HG02571 (cell line): Measurements from ENCODE around the gene ACE.

Experiments
- ATAC-seq: cut with Tn5 transposase; IDR thresholded peaks from one replicate; pipeline ENCODE4 v1.9.1; 2021; ENCODE audit warnings: mild to moderate bottlenecking, moderate library complexity; ENCODE audit not compliant: unreplicated experiment

ACE gene

DNA sequence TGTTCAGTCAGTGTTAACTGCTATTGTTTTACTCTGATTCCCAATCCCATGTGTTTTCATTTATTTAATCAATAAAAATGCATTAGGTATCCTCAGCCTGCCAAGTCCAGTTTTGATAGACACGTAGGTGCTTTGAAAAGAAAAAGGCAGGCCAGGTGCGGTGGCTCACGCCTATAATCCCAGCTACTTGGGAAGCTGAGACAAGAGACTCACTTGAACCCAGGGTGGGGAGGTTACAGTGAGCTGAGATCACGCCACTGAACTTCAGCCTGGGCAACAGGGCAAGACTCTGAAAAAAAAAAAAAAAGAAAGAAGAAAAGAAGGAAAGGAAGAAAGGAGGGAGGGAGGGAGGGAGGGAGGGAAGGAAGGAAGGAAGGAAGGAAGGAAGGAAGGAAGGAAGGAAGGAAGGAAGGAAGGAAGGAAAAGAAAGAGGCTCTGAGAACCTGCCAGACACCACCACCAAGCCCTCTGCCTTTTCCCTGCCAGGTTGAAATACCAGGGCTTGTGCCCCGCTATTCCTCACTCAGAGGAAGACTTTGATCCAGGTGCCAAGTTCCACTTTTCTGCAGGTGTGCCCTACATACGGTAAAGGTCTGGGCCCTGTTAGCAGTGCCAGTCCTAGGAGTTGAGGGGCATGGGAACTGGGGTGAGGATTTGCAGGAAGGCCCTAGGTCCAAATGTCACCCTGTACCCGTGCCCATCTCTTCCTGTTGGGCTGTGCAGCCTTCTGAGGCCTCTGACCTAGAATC lies 36.2 kb downstream of the ACE start:
- ATAC-seq: no peak

DNA sequence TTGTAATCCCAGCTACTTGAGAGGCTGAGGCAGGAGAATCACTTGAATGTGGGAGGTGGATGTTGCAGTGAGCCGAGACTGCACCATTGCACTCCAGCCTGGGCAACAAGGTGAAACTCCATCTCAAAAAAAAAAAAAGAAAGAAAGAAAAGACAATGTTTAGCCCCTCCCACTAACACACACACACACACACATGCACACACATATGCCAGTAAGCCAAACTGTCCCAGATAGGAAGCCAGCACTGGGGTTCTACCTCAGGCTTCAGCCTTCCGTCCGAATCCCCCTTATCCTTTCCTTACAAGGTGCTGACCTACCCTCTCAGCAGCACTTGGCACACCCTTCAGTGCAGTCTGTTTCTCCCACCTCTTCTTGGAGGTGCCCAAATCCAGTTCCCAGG lies 37.6 kb downstream of the ACE start:
- no peak for ATAC-seq

DNA sequence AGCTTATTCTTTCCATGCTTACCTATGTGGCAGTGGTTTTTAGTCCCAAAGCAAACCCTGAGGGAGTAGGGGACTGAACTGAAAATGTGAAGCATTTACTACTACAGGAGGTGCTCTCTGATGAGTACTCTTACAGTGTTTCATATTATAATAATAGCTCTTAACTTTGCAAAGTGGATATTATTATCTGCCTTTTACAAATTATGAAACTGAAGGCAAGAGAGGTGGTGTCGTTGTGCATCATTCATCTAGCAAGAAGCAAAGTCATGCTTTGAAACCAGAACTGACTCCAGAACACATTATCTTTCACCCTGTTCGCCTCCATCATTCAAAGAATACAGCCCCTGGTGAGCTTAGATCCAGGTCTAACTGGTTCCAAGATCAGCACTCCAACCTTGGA lies 38.1 kb downstream of the ACE start:
- ATAC-seq: no peak

DNA sequence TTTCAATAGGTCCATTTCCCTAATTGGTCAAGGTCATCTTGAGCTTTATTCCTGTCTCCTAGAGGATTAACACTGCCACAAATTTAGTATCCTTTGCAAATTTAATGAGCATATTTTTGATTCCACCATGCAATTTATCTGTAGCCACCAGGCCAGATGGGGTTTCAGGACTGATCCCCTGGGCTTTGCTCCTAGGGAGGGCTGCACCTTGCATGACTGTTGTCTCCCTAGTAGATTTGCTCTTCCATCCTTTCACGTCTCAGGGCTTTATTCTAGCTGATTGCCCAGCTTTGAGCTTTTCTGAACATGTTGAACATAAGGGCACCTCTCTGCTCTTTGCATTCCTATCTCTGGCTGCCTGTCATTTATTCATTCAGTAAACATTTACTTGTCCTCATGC lies 38.6 kb downstream of the ACE start:
- ATAC-seq: no peak

DNA sequence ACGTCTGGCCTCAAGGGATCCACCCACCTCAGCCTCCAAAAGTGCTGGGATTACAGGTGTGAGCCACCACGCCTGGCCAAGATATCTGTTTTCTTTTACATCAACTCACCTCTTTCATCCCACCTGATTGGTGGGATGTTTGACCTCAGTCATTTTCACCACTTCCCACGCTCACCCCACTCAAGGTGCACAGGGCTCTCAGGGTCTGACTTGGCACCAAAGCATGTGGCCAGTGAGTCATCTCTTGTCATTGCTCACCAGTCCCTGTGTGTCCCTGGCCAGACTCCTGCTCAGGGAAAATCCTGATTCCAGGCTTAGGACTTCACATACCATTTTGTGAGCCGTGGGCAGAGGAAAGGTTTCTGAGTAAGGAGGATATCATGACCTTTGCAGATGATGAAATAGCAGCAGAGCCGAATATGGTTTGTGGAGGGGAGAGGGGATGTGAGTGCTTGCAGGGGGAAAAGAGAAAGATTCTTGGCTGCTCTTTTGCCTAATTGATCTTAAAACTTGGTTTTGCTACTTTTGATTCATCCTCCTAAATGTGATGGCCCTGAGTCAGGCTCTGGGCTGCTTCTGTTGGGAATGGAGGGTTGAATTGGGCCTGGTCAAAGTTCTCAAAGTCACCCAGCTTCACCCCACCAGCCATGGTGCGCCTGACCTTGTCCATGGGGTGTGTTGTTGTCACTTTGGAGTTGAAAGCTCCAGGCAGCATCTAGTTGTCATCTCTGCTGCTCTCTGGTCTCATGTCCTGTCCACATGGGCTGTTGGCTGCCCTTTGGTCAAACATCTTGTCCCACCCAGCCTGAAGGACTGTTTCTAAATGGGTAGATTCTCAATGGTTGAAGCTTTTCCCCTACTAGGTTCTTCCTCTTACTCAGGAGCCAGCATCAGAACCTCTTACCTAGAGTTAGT lies 40.3 kb downstream of the ACE start:
- ATAC-seq: no peak

DNA sequence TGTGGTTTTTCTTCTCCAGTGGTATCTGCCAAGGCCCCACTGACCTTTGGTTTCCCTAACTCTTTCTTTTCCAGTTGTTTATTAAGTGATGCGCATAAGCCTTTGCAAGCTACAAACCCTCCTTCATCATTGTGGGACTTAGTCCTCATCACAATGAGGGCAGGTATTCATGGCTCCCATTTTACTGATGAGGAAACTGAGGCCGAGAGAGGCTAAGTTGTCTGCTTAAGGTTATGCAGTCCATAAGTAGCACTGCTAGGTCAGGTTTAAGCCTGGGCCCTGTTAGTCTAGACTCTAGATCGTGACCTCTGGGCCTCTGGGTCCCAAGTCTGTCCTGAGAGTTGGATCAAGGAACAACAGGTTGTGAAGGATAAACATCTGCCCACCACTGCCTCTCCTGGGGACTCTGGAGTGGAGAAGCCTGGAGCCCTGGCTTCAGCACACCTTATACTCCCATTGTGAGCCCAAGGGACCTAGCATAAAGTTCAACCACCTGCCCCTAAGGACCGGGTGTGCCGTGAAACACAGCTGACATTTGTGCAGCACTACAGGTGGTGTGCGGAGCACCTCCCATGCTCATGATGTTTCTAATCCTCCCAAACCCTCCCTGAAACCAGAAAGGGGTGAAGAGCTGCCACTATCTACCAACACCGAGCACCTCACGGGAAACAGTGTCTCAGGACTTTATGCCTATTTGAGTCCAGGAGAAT lies 41.1 kb downstream of the ACE start:
- ATAC-seq: no peak

DNA sequence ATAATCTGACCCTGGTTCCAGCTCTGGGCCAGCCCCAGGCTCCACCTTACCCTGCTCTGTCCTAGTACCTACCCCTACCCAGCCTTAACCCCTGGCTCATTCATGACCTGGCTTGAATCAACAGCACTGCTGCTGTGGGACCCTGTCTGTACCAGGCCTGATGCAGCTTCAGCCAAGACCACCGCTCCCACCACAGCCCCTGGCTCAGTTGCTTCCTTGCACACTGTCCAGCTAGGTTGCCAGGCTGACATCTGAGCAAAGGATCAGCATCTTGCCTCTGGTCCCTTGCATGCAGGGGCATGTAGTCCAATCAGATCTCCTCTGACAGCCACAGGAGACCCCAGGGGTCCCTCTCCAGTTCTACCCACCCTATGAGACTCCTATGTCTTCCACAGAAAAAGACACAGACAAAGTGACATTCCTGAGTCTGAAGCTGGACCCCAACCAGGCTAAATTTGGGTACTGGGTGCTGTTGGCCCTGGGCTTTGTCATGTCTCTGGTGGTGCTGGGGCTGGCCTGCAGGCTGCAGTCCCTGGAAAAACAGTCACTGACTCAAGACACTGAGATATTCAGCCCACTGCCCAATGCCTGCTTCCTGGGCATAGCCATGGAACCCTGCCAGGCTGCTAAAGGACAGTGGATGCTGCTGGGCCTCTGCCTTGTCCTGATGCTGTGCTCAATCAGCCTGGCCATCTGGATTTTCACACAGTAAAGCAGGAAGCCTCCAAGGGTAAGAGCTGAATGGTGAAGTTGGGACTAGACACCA lies 42.4 kb downstream of the ACE start:
- ATAC-seq: no peak

DNA sequence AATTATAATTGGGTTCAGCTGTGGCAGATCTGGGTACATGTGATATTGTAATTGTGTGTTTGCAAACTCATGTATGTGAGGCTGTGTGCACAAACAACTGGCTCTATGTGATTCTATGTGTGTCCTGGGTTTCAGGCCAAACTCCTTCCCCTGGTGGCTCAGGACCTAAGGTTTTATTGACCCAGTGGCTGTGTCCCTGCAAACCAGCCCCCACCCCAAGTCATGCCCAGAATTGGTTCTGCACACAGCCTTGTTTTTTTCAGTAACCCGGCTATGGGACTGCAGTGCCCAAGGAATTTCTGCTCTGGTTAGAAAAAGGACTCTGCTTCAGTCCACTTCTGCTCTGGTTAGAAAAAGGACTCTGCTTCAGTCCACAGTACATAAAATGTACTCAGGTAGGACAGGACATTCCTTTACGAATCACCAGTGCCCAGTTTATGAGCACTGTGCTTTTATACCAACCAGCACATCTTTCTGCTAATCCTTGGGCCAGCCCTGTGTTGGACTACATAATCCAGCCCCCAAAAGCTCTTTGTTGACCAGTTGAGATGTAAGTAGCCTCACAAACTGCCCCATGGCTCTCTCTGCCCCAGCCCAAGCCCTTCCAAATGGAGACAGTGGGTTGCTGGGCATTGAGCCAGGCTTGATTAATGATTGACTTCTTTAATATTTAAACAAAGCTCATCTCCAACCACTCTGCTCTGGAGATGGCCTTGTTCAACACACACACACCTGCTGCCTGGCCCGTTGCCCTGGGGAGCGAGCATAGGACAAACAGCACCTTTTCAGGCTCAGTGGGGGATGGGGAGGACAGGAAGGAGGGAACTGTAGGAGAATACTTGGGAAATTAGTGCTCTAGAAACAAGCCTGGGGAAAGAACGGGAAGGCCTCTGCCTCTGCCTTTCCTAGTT lies 43.4 kb downstream of the ACE start:
- ATAC-seq: no peak

DNA sequence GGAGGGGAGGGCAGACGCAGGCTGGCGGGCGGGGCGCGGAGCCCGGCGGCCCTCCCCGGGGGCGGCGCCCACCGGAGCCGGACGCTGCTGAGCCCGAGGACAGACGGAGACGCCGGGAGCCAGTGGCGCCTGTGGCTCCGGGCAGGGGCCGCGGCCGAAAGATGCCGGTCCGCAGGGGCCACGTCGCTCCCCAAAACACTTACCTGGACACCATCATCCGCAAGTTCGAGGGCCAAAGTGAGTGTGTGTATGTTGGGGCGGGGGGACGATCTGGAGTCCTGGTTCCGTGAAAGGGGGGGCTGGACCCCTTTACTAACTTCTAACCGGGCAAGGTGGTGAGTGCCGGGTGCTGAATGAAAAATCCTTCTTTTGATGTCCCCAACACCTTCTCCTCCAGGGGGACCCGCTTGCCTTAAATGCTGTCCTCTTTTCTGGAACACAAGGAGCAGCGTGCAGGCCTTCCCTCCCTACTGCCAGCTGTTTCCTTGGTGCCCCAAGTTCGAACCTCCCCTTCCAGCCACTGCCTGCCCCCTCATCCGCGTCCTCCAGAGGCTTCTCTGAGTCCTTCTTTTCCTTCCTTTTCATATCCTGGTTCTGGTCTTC lies 46.5 kb downstream of the ACE start, which contains the start of gene KCNH6:
Gene KCNH6 (plus strand): TSS at position 106 of the 603 bp plus-strand sequence. CDS start 56 bp downstream, at position 162.
- no peak for ATAC-seq

DNA sequence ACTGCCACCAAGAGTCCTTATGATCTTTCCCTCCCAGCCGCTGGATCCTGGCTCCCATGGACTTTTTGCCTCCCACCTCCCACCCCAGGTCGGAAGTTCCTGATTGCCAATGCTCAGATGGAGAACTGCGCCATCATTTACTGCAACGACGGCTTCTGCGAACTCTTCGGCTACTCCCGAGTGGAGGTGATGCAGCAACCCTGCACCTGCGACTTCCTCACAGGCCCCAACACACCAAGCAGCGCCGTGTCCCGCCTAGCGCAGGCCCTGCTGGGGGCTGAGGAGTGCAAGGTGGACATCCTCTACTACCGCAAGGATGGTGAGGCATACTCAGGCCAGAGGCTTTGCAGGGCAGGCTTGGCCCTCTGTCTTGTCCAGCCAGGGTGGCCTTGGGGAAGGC lies 47.2 kb downstream of the ACE start:
- no peak for ATAC-seq

DNA sequence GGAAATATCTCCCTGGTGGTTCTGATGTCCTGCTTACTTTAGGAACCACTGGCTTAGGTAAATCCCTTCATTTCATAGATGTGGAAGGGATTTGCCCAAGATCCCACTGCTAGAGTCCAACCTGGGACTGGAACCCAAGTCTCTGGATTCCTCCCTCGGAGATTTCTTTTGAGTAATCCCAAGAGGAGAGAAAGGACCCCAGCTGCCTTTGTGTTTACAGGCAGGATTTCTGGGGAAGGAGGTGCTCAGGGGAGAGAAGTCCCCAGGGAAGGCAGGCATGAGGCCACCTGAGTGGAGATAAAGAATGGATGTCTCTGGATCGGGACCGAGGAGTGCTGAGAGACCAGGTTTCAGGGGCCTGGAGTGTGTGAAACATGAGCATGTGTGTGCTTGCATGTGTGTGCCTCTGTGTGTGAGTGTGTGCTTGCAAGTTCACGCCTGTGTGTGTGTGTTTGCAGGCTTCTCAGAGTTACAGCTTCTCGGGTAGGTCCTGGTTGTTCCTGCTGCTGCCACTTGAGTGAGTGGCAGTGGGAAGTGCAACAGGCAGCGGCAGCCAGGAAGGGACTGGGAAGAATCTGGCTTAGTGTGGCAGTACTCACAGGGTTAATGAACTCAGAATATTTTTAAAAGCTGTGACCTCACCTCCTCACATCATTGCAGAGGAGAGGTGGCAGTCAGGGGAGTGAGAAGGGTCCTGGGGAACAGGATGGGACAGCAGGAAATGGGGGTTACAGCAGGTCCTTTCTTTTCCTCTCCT lies 48.5 kb downstream of the ACE start:
- ATAC-seq: no peak

DNA sequence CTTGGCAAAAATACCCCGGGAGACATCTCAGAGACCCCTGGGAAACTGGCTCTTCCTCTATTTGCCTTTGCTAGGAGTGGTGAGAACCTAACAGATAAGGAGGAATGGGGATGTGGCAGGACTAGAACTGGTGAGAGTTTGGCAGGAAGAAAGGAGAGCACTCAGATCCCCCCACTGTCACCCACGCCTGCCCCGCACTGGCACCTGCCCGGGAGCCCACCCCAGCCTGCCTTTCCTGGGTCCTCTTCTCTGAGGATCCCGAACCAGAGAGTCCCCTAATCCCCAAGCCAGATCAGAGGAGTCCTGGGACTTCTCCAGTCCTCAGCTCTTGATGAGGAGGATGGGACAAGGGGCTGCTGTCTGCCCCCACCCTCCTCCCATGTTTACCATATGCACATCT lies 50.0 kb downstream of the ACE start:
- ATAC-seq: no peak

DNA sequence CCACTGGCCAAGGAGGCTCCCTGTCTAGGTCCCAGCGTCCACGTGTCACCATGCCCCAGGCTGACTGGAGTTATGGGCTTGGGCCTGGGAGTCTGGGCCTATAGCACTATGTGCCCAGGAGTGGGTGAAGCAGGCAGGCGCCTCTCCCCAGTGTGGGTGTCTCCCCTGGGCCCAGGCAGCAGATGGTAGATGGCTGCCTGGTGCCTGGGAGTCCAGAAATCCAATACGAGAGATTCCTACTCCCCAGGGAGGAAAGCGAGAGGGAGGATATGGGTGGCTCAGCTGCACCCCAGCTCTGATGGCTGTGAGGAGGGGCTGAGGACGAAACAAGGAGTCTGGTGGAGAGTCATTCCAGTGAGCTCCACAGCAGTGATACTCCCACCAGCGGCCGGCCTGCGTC lies 51.3 kb downstream of the ACE start:
- no peak for ATAC-seq

DNA sequence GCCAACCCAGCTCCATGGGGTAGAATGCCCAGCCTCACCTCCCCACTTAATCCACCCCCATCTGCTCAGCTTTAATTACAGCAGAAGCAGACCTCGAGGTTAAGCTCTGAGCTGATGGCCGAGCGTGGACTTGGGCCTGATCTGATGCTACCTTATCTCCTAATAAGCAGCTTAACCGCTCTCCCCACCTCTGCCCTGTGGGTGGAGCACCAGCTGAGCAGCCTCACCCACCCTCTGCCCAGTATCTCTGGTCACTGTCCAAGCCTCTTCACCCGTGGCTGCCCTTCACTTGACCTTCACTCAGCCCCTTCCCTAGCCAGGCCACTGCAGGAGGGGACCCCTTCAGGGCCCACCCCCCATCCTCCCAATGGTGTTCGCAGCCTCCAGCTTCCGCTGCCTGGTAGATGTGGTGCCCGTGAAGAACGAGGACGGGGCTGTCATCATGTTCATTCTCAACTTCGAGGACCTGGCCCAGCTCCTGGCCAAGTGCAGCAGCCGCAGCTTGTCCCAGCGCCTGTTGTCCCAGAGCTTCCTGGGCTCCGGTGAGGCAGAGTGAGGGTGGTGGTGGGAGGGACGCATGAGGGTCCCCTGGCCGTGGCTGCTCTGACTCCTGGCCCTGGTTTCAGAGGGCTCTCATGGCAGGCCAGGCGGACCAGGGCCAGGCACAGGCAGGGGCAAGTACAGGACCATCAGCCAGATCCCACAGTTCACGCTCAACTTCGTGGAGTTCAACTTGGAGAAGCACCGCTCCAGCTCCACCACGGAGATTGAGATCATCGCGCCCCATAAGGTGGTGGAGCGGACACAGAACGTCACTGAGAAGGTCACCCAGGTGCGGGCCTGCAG lies 53.1 kb downstream of the ACE start:
- no peak for ATAC-seq

DNA sequence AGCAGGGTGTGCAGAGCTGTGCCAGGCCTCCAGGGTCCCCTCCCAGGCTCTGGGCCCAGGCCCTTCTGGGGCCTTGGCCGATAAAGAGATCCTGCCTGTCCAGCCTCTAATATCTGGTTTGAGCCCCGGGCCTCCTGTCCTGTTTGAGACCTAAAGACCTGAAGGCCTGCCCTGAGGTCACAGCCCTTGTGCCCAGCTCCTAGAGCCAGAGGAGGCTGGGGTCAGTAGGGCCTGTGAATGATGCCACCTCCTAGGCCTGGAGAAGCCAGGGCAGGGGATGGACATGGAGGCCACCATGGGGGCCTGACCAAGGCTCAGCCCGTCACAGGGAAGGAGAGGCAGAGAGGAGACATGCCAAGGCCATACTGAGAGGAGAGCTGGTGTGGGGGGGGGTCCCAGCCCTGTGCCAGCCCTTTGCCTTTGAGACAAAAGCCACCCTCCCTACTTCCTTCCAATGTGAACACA lies 53.7 kb downstream of the ACE start:
- no peak for ATAC-seq

DNA sequence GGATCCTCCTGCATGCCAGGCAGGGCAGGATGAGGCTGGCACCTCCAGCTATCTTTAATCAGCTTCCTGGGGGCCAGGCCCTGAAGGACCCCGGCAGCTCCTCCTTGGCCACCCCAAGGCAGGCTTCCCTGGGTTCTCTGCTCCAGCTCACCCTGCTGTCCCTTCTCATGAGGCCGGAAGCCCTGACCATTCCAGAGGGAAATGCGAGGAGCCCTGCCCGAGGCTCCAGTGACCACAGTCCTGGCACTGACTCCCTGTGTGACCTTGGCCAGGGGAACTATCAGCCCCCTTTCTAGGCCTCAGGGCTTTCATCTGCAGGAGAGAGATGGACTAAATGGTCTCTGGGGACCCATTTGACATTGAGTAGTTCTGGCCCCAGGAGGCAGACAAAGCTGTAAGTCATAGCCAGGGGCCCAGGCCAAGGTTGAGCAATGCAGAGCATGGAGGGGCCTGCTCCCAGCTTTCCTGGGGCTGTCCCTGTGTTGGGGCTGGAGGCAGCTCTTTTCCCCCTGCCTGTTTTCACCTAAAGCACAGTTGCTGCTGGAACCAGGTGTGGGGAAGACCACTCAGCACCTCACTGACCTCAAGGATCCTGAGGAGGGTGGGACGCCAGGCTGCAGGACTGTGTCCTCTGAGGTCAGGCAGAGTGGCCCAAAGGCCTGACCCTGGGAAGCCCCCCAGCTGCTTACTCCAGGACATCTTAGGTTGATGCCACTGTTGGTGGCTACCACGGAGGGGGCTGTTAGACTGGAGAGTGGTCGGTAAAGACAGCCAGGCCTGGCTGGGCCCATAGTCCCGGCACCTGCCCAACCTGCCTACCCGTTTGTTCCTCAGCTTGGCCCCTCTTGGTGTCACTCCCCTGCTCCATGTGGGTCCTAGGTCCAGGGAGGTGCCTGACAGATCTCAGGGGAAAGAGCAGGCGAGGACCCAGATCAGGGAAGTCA lies 54.4 kb downstream of the ACE start:
- ATAC-seq: no peak
